DOHH2 (cell line): ENCODE results near the gene IL17D.
"Not testable (repeated sequence)": the region's sequence is repeated elsewhere in the genome, so short reads cannot be mapped to it uniquely, and the experiment has no call there.

Experiments used
- H3F3A ChIP-seq: fragments of 200-600 bp; sonication (generic), shearing (Covaris generic); 2 replicates; pipeline ENCODE4 v1.6.0; 2016; ENCODE audit warnings: antibody characterized with exemption, mild to moderate bottlenecking; ENCODE audit not compliant: control insufficient read depth, insufficient read depth
- H3K27ac ChIP-seq: fragments of 200-600 bp; sonication (generic); 2 replicates; pipeline ENCODE4 v1.5.1; 2014; ENCODE audit warnings: low read depth, mild to moderate bottlenecking, low read length, moderate library complexity
- H3K27me3 ChIP-seq: fragments of 200-600 bp; sonication (generic); 2 replicates; pipeline ENCODE4 v1.6.1; 2014; ENCODE audit warnings: mild to moderate bottlenecking, low read length, mixed read lengths; ENCODE audit not compliant: control insufficient read depth
- H3K36me3 ChIP-seq: fragments of 200-600 bp; sonication (generic); 2 replicates; pipeline ENCODE4 v1.6.1; 2014; ENCODE audit warnings: mild to moderate bottlenecking, low read length, moderate library complexity, mixed read lengths; ENCODE audit not compliant: control insufficient read depth
- H3K4me1 ChIP-seq: fragments of 200-600 bp; sonication (generic); 2 replicates; pipeline ENCODE4 v1.6.1; 2014; ENCODE audit warnings: mild to moderate bottlenecking, low read length, mixed read lengths; ENCODE audit not compliant: control insufficient read depth
- H3K4me2 ChIP-seq: fragments of 200-600 bp; sonication (generic); 2 replicates; pipeline ENCODE4 v1.6.0; 2014; ENCODE audit warnings: mild to moderate bottlenecking, low read length, moderate library complexity
- H3K4me3 ChIP-seq: fragments of 200-600 bp; sonication (generic); 2 replicates; pipeline ENCODE4 v1.5.1; 2014; ENCODE audit warnings: mild to moderate bottlenecking, low read length, mixed read lengths
- H3K79me2 ChIP-seq: fragments of 200-600 bp; sonication (generic); 2 replicates; pipeline ENCODE4 v1.6.1; 2014; ENCODE audit warnings: mild to moderate bottlenecking, low read length, mixed read lengths; ENCODE audit not compliant: control insufficient read depth
- H3K9me2 ChIP-seq: fragments of 200-600 bp; sonication (generic); replicated peaks from 2 replicates; pipeline ENCODE4 v1.6.1; 2014; ENCODE audit warnings: mild to moderate bottlenecking, low read length, mixed read lengths; ENCODE audit not compliant: control insufficient read depth
- H3K9me3 ChIP-seq: fragments of 200-600 bp; sonication (generic); 2 replicates; pipeline ENCODE4 v1.6.1; 2014; ENCODE audit warnings: antibody characterized with exemption, low read length, mixed read lengths; ENCODE audit not compliant: control insufficient read depth, insufficient read depth
- H4K20me1 ChIP-seq: fragments of 200-600 bp; sonication (generic); 2 replicates; pipeline ENCODE4 v1.6.0; 2014; ENCODE audit warnings: low read depth, mild to moderate bottlenecking, antibody characterized with exemption, low read length, moderate library complexity; ENCODE audit not compliant: control insufficient read depth, insufficient read depth
- CTCF ChIP-seq: fragments of 200-600 bp; sonication (generic); IDR thresholded peaks from one replicate; pipeline ENCODE4 v1.5.1; 2014; ENCODE audit warnings: antibody characterized with exemption, mild to moderate bottlenecking, low read depth, low read length; ENCODE audit not compliant: poor library complexity, severe bottlenecking
- EZH2phosphoT487 ChIP-seq: fragments of 200-600 bp; sonication (generic); IDR thresholded peaks from 2 replicates; pipeline ENCODE4 v1.6.1; 2017; ENCODE audit warnings: borderline replicate concordance, mild to moderate bottlenecking, antibody characterized with exemption, low read length, moderate library complexity, mixed read lengths

Gene IL17D

DNA sequence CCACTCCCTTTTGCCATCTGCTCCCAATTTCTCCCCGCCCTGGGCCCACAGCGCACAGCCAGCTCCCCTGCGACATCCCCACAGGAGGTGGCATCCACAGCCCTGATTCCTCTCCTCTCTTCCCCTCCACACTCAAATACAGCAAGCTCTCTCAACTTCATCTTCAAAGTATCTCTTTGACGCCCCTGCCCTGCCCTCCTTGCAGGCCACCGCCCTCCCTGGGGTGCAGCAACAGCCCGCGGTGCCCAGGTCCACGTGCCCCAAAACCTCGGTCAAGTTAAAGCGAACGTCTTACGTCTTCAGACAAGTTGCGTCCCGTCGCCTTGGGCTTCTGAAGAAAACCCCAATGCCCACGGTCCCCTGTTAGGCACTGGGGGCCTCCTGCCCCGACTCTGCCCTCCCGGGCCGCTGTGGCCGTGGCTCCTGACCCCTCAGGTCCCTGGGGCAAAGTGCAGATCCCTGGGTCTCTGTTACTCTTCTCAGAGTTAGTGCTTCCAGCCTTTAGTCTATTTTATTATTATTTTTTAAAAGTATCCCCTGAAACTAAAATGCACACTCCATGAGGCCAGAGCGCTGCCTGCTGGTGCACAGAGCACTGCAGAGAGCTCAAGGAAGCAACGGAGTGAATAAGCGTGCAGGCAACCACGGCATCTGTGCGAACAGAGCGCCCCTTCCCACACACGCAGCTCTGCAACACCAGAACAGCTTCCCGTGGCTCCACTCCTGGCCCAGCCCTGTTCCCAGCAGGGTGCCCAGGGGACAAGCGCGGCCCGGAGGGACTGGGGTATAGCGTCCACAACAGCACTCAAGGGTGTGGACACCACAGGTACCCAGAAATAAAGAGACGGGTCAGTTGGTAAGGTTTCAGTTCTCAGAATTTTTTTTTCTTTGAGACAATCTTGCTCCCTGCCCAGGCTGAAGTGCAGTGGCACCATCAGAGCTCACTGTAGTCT lies 26.4 kb downstream of the IL17D start:
- H3K27me3 ChIP-seq = no peaks in the 10 kb centered on the region
- no peaks in the 10 kb centered on the region for H4K20me1 ChIP-seq
- TF ChIP-seq CTCF = no peak
- TF ChIP-seq EZH2phosphoT487 = no peak
- no peak overlapping the region for H3K4me2 ChIP-seq
- no peaks in the 10 kb centered on the region for H3K36me3 ChIP-seq
- no peaks in the 10 kb centered on the region for H3F3A ChIP-seq
- H3K27ac ChIP-seq = no peak overlapping the region
- H3K4me1 ChIP-seq = no peaks in the 10 kb centered on the region
- H3K79me2 ChIP-seq = no peaks in the 10 kb centered on the region
- H3K9me3 ChIP-seq = no peaks in the 10 kb centered on the region
- H3K9me2 ChIP-seq = no peaks in the 10 kb centered on the region
- no peak overlapping the region for H3K4me3 ChIP-seq

- no peaks in the 10 kb centered on the region for H3K4me1 ChIP-seq
- no peaks in the 10 kb centered on the region for H3K79me2 ChIP-seq
- H3K4me2 ChIP-seq = no peak overlapping the region
- TF ChIP-seq CTCF = no peak
- no peak for TF ChIP-seq EZH2phosphoT487
- H3K36me3 ChIP-seq = no peaks in the 10 kb centered on the region
- no peak overlapping the region for H3K4me3 ChIP-seq
- peaks cover 3% of the 10 kb centered on the region; the same call in 1 of the 2 replicates for H3K9me3 ChIP-seq
- no peaks in the 10 kb centered on the region for H3F3A ChIP-seq
- no peaks in the 10 kb centered on the region for H3K9me2 ChIP-seq
- no peaks in the 10 kb centered on the region for H4K20me1 ChIP-seq
- H3K27me3 ChIP-seq = no peaks in the 10 kb centered on the region
- no peak overlapping the region for H3K27ac ChIP-seq
Measured at GRCh38 chr13:20738616-20739015, 35.1 kb downstream of the IL17D start.

GRCh38 chr13:20740021-20740420 lies 36.5 kb downstream of the IL17D start:
- H4K20me1 ChIP-seq = no peaks in the 10 kb centered on the region
- H3K9me3 ChIP-seq = peaks cover 3% of the 10 kb centered on the region; the same call in 1 of the 2 replicates
- no peak for TF ChIP-seq CTCF
- no peak for TF ChIP-seq EZH2phosphoT487
- H3K4me1 ChIP-seq = no peaks in the 10 kb centered on the region
- H3K27me3 ChIP-seq = no peaks in the 10 kb centered on the region
- no peaks in the 10 kb centered on the region for H3K36me3 ChIP-seq
- no peaks in the 10 kb centered on the region for H3K9me2 ChIP-seq
- no peaks in the 10 kb centered on the region for H3K79me2 ChIP-seq
- no peak overlapping the region for H3K4me2 ChIP-seq
- no peak overlapping the region for H3K4me3 ChIP-seq
- no peak overlapping the region for H3K27ac ChIP-seq
- no peaks in the 10 kb centered on the region for H3F3A ChIP-seq

DNA sequence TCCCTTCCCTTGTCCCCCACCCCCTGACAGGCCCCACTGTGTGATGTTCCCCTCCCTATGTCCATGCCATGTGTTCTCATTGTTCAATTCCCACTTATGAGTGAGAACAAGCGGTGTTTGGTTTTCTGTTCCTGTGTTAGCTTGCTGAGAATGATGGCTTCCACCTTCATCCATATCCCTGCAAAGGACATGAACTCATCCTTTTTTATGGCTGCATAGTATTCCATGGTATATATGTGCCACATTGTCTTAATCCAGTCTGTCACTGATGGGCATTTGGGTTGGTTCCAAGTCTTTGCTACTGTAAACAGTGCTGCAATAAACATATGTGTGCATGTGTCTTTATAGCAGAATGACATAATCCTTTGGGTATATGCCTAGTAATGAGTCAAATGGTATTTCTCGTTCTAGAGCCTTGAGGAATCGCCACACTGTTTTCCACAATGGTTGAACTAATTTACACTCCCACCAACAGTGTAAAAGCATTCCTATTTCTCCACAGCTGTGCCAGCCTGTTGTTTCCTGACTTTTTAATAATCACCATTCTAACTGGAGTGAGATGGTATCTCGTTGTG lies 40.4 kb downstream of the IL17D start:
- not testable (repeated sequence) for H3K9me2 ChIP-seq, H3K9me3 ChIP-seq, H3K4me3 ChIP-seq, H3F3A ChIP-seq, H3K27me3 ChIP-seq, H3K4me1 ChIP-seq, H3K27ac ChIP-seq, H3K79me2 ChIP-seq, H3K4me2 ChIP-seq, H3K36me3 ChIP-seq, H4K20me1 ChIP-seq
